ENCODE results near the gene TRABD2B. TPM values are rescaled to one million over a fixed set of nuclear protein-coding genes. Genes with fewer than 3 reads are reported as not detected.
A peak's percentile ranks its signal among the peaks of the same experiment; 100 is the strongest.

Gene TRABD2B
- total RNA-seq, result 0.92 and 1.2 TPM in 2 replicates

DNA sequence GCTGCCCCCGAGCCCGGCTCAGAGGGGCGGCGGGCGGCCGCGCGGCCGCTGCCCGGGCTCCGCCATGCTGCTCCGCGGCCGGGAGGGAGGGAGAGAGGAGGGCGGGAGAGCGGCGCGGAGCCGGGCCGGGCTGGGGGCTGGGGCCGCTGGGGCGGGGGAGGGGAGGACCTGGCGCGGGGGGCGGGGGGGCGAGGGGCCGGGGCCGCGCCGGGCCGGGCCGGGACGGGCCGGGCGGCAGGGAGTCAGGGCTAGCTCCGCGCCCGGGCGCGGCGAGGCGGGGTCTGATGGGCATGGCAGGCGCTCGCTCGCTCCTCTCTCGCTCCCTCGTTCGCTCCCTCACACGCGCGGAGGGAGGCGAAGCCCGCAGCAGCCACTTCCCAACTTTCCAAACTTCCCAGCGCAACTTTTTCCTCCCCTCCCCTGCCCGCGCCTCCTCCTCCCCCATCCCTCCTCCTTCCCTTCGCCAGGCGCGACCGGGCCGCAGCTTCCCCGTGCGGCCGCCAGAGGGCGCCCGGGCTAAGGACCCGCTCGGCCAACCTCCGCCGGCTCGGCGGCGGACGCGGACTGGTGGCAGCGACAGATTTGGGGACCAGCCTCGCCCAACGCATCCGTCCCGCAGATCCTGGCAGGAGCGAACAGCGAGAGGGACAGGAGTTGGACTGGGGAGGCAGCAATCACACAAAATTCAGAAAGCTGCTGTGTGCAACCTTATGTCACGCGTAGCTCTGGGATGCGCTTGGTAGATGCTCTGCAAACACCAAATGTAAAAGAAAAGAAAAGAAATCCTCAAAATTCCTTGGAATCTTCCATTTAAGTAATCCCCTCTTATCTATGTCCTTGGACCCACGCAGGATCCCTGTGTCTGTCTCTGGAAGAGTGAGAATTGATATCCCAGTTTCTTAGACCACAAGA is at the start of gene TRABD2B:
Gene TRABD2B, minus strand, starts transcription at position 97 of the 912 bp plus-strand sequence.
- TF ChIP-seq, protein P1, sequence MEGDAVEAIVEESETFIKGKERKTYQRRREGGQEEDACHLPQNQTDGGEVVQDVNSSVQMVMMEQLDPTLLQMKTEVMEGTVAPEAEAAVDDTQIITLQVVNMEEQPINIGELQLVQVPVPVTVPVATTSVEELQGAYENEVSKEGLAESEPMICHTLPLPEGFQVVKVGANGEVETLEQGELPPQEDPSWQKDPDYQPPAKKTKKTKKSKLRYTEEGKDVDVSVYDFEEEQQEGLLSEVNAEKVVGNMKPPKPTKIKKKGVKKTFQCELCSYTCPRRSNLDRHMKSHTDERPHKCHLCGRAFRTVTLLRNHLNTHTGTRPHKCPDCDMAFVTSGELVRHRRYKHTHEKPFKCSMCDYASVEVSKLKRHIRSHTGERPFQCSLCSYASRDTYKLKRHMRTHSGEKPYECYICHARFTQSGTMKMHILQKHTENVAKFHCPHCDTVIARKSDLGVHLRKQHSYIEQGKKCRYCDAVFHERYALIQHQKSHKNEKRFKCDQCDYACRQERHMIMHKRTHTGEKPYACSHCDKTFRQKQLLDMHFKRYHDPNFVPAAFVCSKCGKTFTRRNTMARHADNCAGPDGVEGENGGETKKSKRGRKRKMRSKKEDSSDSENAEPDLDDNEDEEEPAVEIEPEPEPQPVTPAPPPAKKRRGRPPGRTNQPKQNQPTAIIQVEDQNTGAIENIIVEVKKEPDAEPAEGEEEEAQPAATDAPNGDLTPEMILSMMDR (IDR thresholded peaks at IDR 0.05; ENCODE audit: insufficient read depth, low read length, poor library complexity, severe bottlenecking), result peak; percentile 78
- no peak for DNase-seq (ENCODE audit: low read depth)
- Histone ChIP-seq H3K4me3 (ENCODE audit: low read depth, low read length) (peak within 1 kb of the TSS; percentile 71), H3K27me3 (ENCODE audit: control insufficient read depth, insufficient read depth, low read length) (peaks cover 3% of the 10 kb centered on the region), H3K36me3 (ENCODE audit: control insufficient read depth, insufficient read depth, low read length) (peaks cover 4% of the 10 kb centered on the region)

DNA sequence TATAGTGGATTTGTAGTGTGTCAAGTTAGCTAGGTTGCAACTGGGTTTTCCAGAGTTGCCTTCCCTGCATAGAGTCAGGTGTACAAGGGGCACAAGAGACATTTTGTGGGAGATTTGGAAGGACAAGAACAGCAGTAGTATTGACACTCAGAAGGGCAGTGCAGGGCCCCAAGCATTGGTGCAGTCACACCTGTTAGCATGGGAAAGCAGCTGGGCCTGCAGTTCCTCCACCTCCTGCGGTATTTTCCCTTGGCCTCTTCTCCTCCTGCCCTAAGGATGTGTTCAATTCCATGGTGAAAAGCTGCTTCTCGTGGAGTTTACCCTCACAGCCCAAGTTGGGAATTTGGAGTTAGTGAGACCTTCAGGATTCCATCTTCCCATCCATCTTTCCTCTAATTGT is 47.1 kb upstream of the TRABD2B start:
- TF ChIP-seq, protein P1 (IDR thresholded peaks at IDR 0.05; ENCODE audit: insufficient read depth, low read length, poor library complexity, severe bottlenecking), result no peak
- Histone ChIP-seq H3K36me3 (ENCODE audit: control insufficient read depth, insufficient read depth, low read length) (no peaks in the 10 kb centered on the region), H3K4me3 (ENCODE audit: low read depth, low read length) (no peak overlapping the region), H3K27me3 (ENCODE audit: control insufficient read depth, insufficient read depth, low read length) (no peaks in the 10 kb centered on the region)
- DNase-seq (ENCODE audit: low read depth), result no peak

DNA sequence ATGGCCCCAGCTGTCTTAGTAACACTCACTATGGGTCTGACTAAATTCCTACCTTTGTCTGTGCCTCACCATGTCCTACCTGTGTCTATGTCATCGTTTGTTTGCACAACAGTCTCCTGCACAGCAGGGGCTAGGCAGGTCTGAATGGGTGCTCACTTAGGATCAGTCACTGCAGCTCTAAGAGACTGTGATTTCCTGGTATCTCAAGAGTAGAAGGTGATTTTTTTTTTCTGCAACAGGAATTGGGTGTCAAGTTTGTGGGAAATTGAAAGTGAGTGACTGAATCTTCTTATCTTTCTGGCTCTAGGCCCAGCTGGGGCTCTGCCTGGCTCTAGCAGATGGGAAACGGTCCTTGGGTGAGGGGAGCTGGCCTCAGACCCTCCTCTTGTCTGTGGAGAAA is 46.4 kb upstream of the TRABD2B start:
- Histone ChIP-seq H3K4me3 (ENCODE audit: low read depth, low read length) (no peak overlapping the region), H3K36me3 (ENCODE audit: control insufficient read depth, insufficient read depth, low read length) (no peaks in the 10 kb centered on the region), H3K27me3 (ENCODE audit: control insufficient read depth, insufficient read depth, low read length) (no peaks in the 10 kb centered on the region)
- TF ChIP-seq, protein P1 (IDR thresholded peaks at IDR 0.05; ENCODE audit: insufficient read depth, low read length, poor library complexity, severe bottlenecking), result no peak
- DNase-seq (ENCODE audit: low read depth), result no peak

DNA sequence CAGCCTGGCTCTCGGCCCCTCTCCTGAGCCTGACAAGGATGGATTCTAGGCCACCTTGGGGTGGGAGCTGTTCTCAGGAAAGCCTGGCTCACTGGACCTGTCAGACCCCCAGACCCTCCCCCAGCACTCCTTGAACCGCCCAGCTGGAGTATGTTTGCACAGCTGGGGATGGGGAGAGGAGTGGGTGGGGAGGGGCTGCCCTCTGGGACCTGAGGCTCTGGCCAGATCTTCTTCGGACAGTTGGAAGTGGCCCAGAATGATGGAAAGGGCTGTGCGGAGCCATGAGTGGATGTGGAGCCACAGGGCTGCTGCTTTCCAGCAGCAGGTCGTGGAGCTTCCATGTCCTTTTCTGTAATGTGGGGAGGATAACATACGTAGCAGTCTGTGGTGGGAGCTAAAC is 43.0 kb upstream of the TRABD2B start:
- no peak for DNase-seq (ENCODE audit: low read depth)
- Histone ChIP-seq H3K27me3 (ENCODE audit: control insufficient read depth, insufficient read depth, low read length) (no peaks in the 10 kb centered on the region), H3K36me3 (ENCODE audit: control insufficient read depth, insufficient read depth, low read length) (no peaks in the 10 kb centered on the region), H3K4me3 (ENCODE audit: low read depth, low read length) (no peak overlapping the region)
- TF ChIP-seq, protein P1 (IDR thresholded peaks at IDR 0.05; ENCODE audit: insufficient read depth, low read length, poor library complexity, severe bottlenecking), result no peak

DNA sequence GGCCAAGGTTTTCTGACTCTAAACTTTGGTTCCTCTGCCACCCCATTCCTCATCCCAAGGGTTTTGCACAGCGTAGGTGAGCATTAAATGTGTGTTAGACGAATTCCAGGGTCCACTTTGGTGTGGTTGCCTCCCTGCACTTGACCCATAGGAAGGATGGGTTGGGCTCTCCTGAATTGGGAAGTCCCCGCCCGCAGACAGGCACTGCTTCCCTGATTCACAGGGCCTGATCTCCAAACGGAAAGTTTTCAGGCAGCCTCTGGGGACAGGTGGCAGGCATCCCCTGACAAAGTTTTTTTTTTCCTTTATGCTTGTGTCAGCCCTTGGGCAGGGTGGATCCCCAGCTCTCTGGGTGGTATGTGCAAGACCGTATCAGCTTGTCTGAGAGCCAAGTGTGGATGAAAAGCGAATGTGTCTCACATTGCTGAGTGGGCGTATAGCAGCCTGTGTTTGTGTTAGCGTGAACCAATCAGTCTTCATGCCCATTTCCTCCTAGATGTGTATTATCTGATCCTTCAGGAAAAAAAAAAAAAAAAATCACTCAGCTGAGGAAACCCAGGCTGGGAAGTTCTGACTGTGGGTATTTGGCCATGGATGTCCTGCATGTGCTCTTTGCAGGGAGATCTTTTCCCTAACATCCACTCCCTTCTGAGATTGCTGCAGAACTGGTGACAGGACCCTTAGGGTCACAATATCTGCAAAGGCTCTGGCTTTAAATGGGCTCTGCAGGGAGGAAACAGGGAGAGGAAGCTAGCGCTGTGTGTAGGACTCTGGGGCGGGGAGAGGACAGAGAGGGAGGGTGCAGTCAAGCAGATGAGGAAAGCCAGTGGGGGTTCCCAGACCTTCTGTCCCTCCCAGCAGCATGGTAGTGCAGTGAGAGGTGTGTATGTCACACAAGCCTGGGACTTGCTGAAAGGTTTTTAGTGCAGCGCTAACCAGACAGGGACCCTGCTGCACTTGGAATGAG is 42.2 kb upstream of the TRABD2B start:
- no peaks in the 10 kb centered on the region for H3K27me3 ChIP-seq (ENCODE audit: control insufficient read depth, insufficient read depth, low read length)
- H3K4me3 ChIP-seq (ENCODE audit: low read depth, low read length), result no peak overlapping the region
- peak; percentile 70 for DNase-seq (ENCODE audit: low read depth)
- TF ChIP-seq, protein P1 (IDR thresholded peaks at IDR 0.05; ENCODE audit: insufficient read depth, low read length, poor library complexity, severe bottlenecking), result no peak
- H3K36me3 ChIP-seq (ENCODE audit: control insufficient read depth, insufficient read depth, low read length), result no peaks in the 10 kb centered on the region

All from kidney epithelial cell (primary cell).